Neuron (in vitro differentiated cells): ENCODE measurements around the gene EREG.
"Not testable (repeated sequence)": the region's sequence is repeated elsewhere in the genome, so short reads cannot be mapped to it uniquely, and the experiment has no call there.

ENCODE experiments used
- H2AFZ ChIP-seq: one replicate; pipeline ENCODE4 v1.6.1; 2013; ENCODE audit warnings: low read depth, mild to moderate bottlenecking, inconsistent platforms, low read length, moderate library complexity
- H3K27me3 ChIP-seq: one replicate; pipeline ENCODE4 v1.6.1; 2013; ENCODE audit warnings: low read length; ENCODE audit not compliant: insufficient read depth
- H3K36me3 ChIP-seq: one replicate; pipeline ENCODE4 v1.6.1; 2013; ENCODE audit warnings: low read length; ENCODE audit not compliant: insufficient read depth
- H3K4me1 ChIP-seq: one replicate; pipeline ENCODE4 v1.6.1; 2013; ENCODE audit warnings: low read length; ENCODE audit not compliant: insufficient read depth
- H3K4me3 ChIP-seq: 2 replicates; pipeline ENCODE4 v1.5.1; 2013; ENCODE audit warnings: mild to moderate bottlenecking, low read length, moderate library complexity
- H3K9me3 ChIP-seq: one replicate; pipeline ENCODE4 v1.6.1; 2013; ENCODE audit warnings: low read length

EREG gene

DNA sequence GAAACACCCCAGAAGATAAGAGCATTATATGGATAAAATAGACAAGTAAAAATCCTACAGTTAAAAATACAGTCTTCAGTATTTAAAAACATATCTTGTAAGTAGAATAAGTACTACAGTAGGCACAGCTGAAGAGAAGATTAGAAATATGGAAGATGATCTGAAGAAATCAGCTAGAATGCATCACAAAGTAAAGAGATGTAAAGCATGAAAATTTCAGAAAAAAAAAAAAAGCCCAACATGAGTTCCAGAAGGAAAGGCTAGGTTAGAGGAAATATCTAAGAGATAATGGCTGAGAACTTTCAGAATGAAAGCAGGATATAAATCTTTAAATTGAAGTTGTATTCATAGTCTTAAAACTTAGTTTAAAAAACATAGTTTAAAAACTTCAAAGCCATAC, 35.6 kb upstream of the EREG start:
- no peaks in the 10 kb centered on the region for H3K36me3 ChIP-seq
- no peaks in the 10 kb centered on the region for H3K4me1 ChIP-seq
- no peak overlapping the region for H2AFZ ChIP-seq
- no peaks in the 10 kb centered on the region for H3K27me3 ChIP-seq
- H3K4me3 ChIP-seq: no peak overlapping the region
- H3K9me3 ChIP-seq: no peaks in the 10 kb centered on the region

DNA sequence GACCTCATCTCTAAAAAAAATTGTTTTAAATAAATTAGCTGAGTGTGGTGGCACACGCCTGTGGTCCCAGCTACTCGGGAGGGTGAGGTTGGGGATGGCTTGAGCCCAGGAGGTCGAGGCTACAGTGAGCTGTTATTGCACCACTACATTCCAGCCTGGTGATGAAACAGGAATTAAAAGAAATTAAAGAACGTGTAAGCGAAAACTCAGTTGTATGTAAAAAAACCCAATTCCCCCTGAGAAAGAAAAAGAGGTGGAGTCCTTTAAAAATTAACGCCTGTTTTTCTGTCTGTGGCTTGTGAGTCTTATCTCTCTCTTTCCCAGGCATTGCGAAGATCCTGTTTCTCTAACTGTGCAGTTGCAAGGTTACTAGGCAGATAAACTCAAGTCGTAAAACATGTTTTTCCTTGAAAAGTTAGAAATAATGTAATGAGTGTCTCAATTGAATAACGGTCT, 34.6 kb upstream of the EREG start:
- Histone ChIP-seq H3K36me3 (no peaks in the 10 kb centered on the region), H3K4me1 (no peaks in the 10 kb centered on the region), H3K27me3 (no peaks in the 10 kb centered on the region), H2AFZ (no peak overlapping the region), H3K9me3 (no peaks in the 10 kb centered on the region), H3K4me3 (no peak overlapping the region)

DNA sequence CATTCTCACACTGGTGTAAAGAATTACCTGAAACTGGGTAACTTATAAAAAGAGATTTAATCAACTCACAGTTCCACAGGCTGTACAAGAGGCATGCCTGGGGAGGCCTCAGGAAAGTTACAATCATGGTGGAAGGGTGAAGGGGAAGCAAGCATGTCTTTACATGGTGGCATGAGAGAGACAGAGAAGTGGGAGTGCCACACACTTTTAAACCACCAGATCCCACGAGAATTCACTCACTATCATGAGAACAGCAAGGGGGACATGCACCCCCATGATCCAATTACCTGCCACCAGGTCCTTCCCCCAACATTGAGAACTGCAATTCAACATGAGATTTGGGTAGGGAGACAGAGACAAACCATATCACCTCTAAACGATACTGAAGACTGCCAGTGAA, 33.7 kb upstream of the EREG start:
- no peaks in the 10 kb centered on the region for H3K27me3 ChIP-seq
- no peaks in the 10 kb centered on the region for H3K9me3 ChIP-seq
- no peaks in the 10 kb centered on the region for H3K36me3 ChIP-seq
- no peaks in the 10 kb centered on the region for H3K4me1 ChIP-seq
- no peak overlapping the region for H3K4me3 ChIP-seq
- H2AFZ ChIP-seq: no peak overlapping the region

DNA sequence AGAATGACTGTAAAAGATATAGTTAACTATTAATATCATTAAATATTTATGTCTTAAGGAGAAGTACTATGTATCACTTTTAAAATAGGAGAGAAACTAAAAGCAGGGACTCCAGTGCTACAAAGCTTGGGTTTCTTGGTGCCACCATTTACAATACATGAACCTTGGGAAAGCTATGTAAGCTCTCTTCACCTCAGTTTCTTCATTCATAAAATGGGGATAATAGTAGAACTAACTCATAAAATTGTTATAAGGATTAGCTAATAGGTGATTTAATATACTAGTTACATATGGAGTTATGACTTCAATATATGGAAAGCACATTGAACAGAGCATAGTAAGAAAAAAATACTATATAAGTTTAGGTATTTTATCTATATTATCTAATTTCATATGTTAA, 33.0 kb upstream of the EREG start:
- no peak overlapping the region for H2AFZ ChIP-seq
- H3K27me3 ChIP-seq: no peaks in the 10 kb centered on the region
- no peaks in the 10 kb centered on the region for H3K9me3 ChIP-seq
- no peaks in the 10 kb centered on the region for H3K36me3 ChIP-seq
- H3K4me1 ChIP-seq: no peaks in the 10 kb centered on the region
- no peak overlapping the region for H3K4me3 ChIP-seq

DNA sequence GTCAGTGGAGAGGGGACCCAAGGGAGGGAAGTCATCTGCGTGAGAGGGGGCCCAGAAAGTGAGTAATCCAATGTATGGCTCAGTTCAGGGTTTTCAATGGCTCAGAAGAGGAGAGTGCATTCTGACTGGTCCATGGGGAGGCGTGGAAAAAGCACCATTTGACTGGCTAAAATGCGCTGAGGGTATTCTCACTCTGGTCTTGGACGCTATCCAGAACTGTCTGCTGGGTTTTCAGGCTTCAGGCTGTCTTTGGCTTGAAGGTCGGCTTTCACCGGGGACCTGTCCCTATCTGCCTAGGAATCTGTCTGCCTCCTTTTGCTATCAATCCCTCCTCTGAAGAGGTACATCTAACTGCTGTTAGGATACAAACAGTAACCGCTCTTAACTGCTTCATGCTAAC, 30.3 kb upstream of the EREG start:
- Histone ChIP-seq H3K4me3 (no peak overlapping the region), H3K36me3 (no peaks in the 10 kb centered on the region), H2AFZ (no peak overlapping the region), H3K9me3 (no peaks in the 10 kb centered on the region), H3K4me1 (no peaks in the 10 kb centered on the region), H3K27me3 (no peaks in the 10 kb centered on the region)

DNA sequence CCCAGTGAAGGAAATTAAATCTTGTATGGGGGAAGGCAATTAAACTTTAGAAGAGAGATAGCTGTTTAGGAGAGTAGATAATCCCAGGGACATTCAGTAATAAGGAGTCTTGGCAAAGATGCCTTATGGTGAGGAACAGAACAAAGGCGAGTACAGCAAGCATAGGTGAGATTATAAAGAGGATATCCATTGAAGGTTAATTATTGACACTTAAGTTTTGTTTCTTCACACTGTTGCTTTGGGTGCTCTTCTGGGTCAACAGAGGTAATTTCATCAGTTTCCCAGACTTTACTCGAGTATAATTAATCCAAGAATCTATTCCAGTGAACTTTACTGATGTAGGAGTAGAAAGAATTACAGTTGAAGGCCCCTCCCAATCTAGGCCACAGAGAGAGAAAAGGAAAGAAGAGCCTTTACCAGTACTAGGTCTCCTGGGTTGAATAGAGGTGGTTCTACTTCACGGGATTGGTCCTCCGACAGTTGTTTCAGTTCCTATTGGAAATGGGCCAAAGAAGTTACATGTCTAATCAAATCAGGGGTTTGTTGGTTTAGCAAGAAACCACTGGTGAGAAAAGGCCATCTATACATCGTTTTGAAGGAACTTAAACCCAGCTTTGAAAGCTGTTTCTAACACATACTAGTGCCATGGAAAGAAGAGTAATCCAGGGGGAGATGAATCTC, 29.5 kb upstream of the EREG start:
- no peaks in the 10 kb centered on the region for H3K27me3 ChIP-seq
- H3K9me3 ChIP-seq: no peaks in the 10 kb centered on the region
- no peak overlapping the region for H3K4me3 ChIP-seq
- H2AFZ ChIP-seq: no peak overlapping the region
- no peaks in the 10 kb centered on the region for H3K36me3 ChIP-seq
- H3K4me1 ChIP-seq: no peaks in the 10 kb centered on the region

DNA sequence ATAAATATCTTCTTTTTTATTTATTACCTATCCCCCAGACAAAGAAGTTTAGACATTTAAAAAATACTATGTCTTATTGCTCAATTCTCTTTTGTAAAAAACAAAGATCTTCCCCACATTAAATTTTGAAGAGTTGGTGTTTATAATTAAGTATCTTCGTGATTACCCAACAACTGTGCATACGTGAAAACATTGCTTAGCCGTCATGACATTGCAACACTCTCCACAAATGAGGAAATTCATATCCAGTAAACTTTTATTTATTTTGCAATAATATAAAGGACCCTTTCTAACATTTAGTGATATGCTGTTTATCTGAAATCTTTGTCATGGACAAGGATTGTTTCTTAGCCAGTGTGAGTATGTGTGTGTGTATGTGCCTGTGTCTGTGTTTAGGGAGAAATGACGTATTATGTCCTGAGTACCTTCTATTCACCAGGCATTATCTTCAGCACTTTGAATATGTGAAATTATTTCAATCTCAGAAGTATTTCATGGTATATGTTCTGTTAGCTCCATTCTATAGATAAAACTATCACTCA, 26.1 kb upstream of the EREG start:
- no peaks in the 10 kb centered on the region for H3K27me3 ChIP-seq

DNA sequence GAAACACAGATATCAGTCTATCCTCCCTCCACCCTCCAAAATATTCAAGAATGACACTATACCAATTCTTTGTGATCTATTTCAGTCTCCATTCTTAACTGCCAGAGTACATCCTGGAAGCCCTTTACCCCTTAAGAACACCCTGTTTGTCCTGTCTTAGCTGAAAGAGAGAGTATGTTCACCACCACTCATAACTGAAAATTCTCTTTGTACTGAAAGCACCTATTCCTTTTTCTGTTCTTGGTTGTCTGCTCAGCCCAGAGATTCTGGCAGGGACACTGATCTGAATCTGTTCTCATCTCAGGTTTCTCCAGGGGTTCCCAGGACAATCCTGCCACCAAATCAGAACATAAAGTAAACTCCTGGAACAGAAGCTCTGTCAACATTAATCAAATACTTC, 25.4 kb upstream of the EREG start:
- no peaks in the 10 kb centered on the region for H3K36me3 ChIP-seq
- no peak overlapping the region for H2AFZ ChIP-seq
- no peaks in the 10 kb centered on the region for H3K27me3 ChIP-seq
- H3K4me1 ChIP-seq: no peaks in the 10 kb centered on the region
- H3K4me3 ChIP-seq: no peak overlapping the region
- H3K9me3 ChIP-seq: no peaks in the 10 kb centered on the region

More for the DNA sequence above, 26.1 kb upstream of the EREG start:
- no peaks in the 10 kb centered on the region for H3K4me1 ChIP-seq
- no peaks in the 10 kb centered on the region for H3K36me3 ChIP-seq
- H3K9me3 ChIP-seq: no peaks in the 10 kb centered on the region
- no peak overlapping the region for H3K4me3 ChIP-seq
- no peak overlapping the region for H2AFZ ChIP-seq

DNA sequence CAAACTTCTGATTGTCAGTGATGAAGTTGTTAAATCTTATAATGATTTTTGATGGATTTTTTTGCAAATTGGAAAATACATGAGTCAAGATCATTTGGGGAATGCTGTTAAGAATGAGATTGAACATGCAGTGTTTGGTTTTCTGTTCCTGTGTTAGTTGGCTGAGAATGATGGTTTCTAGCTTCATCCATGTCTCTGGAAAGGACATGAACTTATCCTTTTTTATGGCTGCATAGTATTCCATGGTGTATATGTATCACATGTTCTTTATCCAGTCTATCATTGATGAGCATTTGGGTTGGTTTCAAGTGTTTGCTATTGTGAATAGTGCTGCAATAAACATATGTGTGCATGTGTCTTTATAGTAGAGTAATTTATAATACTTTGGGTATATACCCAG, 24.5 kb upstream of the EREG start:
- H2AFZ ChIP-seq, H3K27me3 ChIP-seq, H3K4me3 ChIP-seq, H3K4me1 ChIP-seq, H3K9me3 ChIP-seq, H3K36me3 ChIP-seq: not testable (repeated sequence)

DNA sequence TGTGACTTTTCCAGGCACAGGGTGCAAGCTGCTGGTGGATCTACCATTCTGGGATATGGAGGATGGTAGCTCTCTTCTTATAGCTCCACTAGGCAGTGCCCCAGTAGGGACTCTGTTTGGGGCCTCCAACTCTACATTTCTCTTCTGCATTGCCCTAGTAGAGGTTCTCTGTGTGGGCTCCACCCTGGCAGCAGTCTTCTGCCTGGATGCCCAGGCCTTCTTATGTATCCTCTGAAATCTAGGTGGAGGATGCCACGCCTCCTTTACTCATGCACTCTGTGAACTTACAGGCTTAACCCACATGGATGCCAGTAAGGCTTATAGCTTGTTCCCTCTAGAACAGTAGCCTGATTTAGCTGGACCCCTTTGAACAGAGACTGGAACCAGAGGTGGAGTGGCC, 20.9 kb upstream of the EREG start:
- H2AFZ ChIP-seq: no peak overlapping the region
- H3K4me3 ChIP-seq: no peak overlapping the region
- H3K9me3 ChIP-seq: no peaks in the 10 kb centered on the region
- H3K27me3 ChIP-seq: no peaks in the 10 kb centered on the region
- H3K36me3 ChIP-seq: no peaks in the 10 kb centered on the region
- no peaks in the 10 kb centered on the region for H3K4me1 ChIP-seq

DNA sequence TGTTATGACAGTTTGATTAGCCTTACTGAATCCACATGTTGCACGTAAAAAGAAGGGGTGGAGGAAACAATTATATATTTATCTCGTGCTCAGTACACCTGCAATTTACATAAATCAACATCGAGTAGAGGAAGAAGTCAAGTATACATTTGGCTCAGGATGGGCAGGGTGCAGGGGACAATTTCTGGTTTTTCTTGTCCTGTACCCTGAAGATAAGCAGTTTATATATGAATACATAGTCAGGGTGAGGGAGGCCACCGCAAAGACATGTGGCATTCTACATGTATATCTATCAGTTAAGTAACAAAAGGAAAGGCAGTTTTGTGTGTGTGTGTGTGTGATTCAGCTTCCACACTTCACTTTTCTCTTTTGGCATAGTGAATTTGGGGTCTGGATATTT, 11.1 kb upstream of the EREG start:
- no peaks in the 10 kb centered on the region for H3K27me3 ChIP-seq
- H2AFZ ChIP-seq: no peak overlapping the region
- no peaks in the 10 kb centered on the region for H3K4me1 ChIP-seq
- H3K4me3 ChIP-seq: no peak overlapping the region
- no peaks in the 10 kb centered on the region for H3K36me3 ChIP-seq
- no peaks in the 10 kb centered on the region for H3K9me3 ChIP-seq

DNA sequence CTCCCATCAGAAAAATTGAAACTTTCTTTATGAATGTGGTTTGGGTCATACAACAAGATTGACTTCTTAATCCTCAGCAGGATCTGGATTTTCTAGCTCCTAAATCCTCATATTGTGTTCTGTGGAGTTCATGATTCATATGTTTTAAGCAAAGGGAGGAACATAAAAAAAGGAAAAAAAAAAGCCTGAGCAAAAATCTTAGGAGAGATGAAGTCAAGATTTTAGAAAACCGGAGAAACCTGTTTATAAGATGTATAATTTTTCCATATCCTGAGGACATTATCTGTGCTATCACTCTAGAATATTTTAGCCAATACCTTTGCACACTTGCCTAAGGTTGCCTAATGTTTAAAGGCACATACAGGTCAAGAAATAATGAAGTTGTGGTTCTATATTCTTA, 7.0 kb upstream of the EREG start:
- H3K9me3 ChIP-seq: no peaks in the 10 kb centered on the region
- H3K36me3 ChIP-seq: no peaks in the 10 kb centered on the region
- no peak overlapping the region for H3K4me3 ChIP-seq
- H2AFZ ChIP-seq: no peak overlapping the region
- no peaks in the 10 kb centered on the region for H3K4me1 ChIP-seq
- H3K27me3 ChIP-seq: no peaks in the 10 kb centered on the region

DNA sequence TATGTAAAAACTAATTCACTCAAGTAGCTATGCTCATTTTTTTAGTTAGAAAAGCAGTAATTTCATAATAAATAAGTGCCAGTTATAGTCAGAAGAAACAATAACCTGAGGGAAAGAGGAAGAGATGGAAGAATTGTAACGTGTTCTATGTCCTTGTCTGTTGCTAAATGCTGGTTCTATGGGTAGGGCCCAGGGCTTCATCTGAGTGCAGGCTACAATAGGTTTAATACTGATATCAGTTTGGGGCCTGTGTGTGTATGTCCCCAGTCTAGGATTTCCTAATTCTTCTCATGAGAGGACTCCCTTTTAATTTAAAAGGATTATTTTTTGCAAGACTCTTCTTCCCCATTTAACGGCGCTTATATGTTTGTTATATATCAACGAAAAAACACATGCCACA, 3.3 kb upstream of the EREG start:
- Histone ChIP-seq H3K4me3 (no peak overlapping the region), H2AFZ (no peak overlapping the region), H3K36me3 (no peaks in the 10 kb centered on the region), H3K27me3 (peaks cover 25% of the 10 kb centered on the region), H3K4me1 (peaks cover 13% of the 10 kb centered on the region), H3K9me3 (no peaks in the 10 kb centered on the region)

DNA sequence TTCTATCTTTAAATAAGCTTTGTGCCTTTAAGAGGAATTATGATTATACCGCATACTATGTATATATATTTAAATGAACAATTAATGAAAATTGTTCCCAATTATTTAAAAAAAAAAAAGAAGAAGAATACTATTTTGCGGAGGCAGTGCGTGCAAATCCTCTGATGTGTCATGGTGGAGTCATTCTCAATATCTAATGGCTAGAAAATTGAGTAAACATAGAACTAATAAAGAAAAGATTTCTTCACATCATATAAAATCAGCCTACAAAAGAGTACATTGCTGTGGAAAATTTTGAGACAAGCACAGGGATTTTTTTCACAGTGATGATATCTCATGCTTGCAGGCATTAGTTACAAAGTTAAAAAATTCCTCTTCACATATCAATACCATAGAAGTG, 2.6 kb upstream of the EREG start:
- Histone ChIP-seq H3K4me1 (peaks cover 13% of the 10 kb centered on the region), H3K4me3 (no peak overlapping the region), H3K27me3 (peaks cover 28% of the 10 kb centered on the region), H3K36me3 (no peaks in the 10 kb centered on the region), H3K9me3 (no peaks in the 10 kb centered on the region), H2AFZ (no peak overlapping the region)
